Heart right ventricle (tissue), 16 donors: Measurements from ENCODE around the gene AGAP1. TPM values are rescaled to one million over a fixed set of nuclear protein-coding genes. Genes with fewer than 3 reads are reported as not detected.
A peak's percentile ranks its signal among the peaks of the same experiment; 100 is the strongest.

Experiments
- ATAC-seq, 8 donors: fragments of 200-7000 bp; cut with Tn5 transposase; one replicate each; pipeline ENCODE4 v1.9.1; 2020; ENCODE audit warnings: mild to moderate bottlenecking in 8 of 8, moderate library complexity in 8 of 8, moderate number of reproducible peaks in 1 of 8
- DNase-seq, 2 donors: peaks; one replicate each; pipeline ENCODE4 v3.0.0-alpha.2; 2020
- H3K27ac ChIP-seq, 10 donors: fragments of 200-600 bp; sonication (generic) in 2 of 10; one replicate each; pipeline versions ENCODE4 v1.5.0 to v1.8.0; 2020 to 2022; ENCODE audit warnings: mild to moderate bottlenecking in 3 of 10
- H3K27me3 ChIP-seq, 7 donors: fragments of 200-600 bp; one replicate each; pipeline ENCODE4 v1.8.0; 2021 to 2022; ENCODE audit warnings: mild to moderate bottlenecking in 2 of 7
- H3K36me3 ChIP-seq, 9 donors: fragments of 200-600 bp; sonication (generic) in 1 of 9; one replicate each; pipeline versions ENCODE4 v1.5.0 to v1.8.0; 2020 to 2022; ENCODE audit warnings: mild to moderate bottlenecking in 2 of 9
- H3K4me1 ChIP-seq, 9 donors: fragments of 200-600 bp; sonication (generic) in 1 of 9; one replicate each; pipeline versions ENCODE4 v1.5.0 to v1.8.0; 2020 to 2022; ENCODE audit warnings: mild to moderate bottlenecking in 4 of 9
- H3K4me3 ChIP-seq, 10 donors: fragments of 200-600 bp; sonication (generic) in 2 of 10; one replicate each; pipeline versions ENCODE4 v1.5.0 to v1.8.0; 2020 to 2022; ENCODE audit warnings: mild to moderate bottlenecking in 7 of 10, moderate library complexity in 2 of 10
- H3K9me3 ChIP-seq, 11 donors: fragments of 200-600 bp in 10 of 11; sonication (generic) in 2 of 11; one replicate each; pipeline versions ENCODE4 v1.5.0 to v1.8.0; 2013 to 2022; ENCODE audit warnings: mild to moderate bottlenecking in 2 of 11, control low read depth in 1 of 11, moderate library complexity in 1 of 11
- WGBS, 2 donors: extraction: QIAGEN DNeasy Blood & Tissue Kit; methylation state at CpG; one replicate each; pipeline ENCODE4 v1.1.7; 2013; ENCODE audit warnings: inconsistent platforms in 1 of 2; 5-methylcytosine and 5-hydroxymethylcytosine counted together
- intact Hi-C, 10 donors: fragments of 100-400 bp; cut with DNase I; formaldehyde crosslinking; loops; one replicate each; pipeline versions ENCODE4 v1.11.1 to v1.14.2; 2022
- polyA plus RNA-seq, 2 donors: library from polyadenylated mRNA; stranded (reverse); fragments of 200-250 nt; gene quantifications; one replicate each; pipeline ENCODE4 v1.2.3, GENCODE V29; 2013
- total RNA-seq, 10 donors: library from RNA; stranded (reverse); fragmentation: NEBNext Ultra II Directional in 3 of 10; extraction: Animal tissue kit (Norgen Biotek cat#: 25700) in 3 of 10; gene quantifications; one replicate each; pipeline versions ENCODE4 v1.2.1 to v1.2.4, GENCODE V29; 2021 to 2023
- TF ChIP-seq, protein P1 (sequence below), 9 donors: fragments of 200-600 bp; sonication (generic) in 2 of 9; IDR thresholded peaks; one replicate each; pipeline versions ENCODE4 v1.5.0 to v1.8.0; 2021 to 2022; ENCODE audit warnings: antibody characterized with exemption in 9 of 9, mild to moderate bottlenecking in 5 of 9, moderate library complexity in 1 of 9
- donor health status: Arrhythmogenic right ventricular cardiomyopathy.
- donor health status: ischemic (EF 13 %, LVEDD 7.1; RV severe dilation, severe dysfunction).
- donor health status: healthy with polysubstance abuse.
- donor health status: DM: no; HTN: yes; CAD: no.
- donor health status: DM: no; HTN: no; CAD: no.
- donor health status: ischemic (EF 25% LVEDD 6.9; RV normal size, moderate dysfunction).
- donor health status: ischemic (EF 25% LVEDD 5.7; RV mildly dilated, moderate dysfunction).
- donor health status: healthy.
- donor health status: DM: yes; HTN: yes; CAD: no.
- donor health status: Ischemic cardiomyopathy.
- donor health status: ischemic (EF 35%, LVEDD 5.7; RV mildly dilated, moderate dysfunction).
- donor health status: nonischemic (EF 11% LVEDD 7.7; RV severe dilation, severe dysfunction).
- donor health status: DM: yes; HTN: yes; CAD: no.
- donor health status: PGD.
- donor health status: ischemic (EF 29% LVEDD 5.4; RV normal size, mild dysfunction).
- donor health status: nonischemic (EF 23%, LVEDD 6.1; RV moderate dilation, normal function).

The AGAP1 gene
- total and polyA plus RNA-seq, 12 donors = 3.5 to 29.2 (median 19.4) TPM

GRCh38 chr2:236049981-236050380, 556.1 kb downstream of the AGAP1 start:
- H3K4me3 ChIP-seq = no peak overlapping the region
- WGBS, 2 donors = 88 to 89% methylated on average over 8 of the region's 8 CpGs
- TF ChIP-seq, protein P1, sequence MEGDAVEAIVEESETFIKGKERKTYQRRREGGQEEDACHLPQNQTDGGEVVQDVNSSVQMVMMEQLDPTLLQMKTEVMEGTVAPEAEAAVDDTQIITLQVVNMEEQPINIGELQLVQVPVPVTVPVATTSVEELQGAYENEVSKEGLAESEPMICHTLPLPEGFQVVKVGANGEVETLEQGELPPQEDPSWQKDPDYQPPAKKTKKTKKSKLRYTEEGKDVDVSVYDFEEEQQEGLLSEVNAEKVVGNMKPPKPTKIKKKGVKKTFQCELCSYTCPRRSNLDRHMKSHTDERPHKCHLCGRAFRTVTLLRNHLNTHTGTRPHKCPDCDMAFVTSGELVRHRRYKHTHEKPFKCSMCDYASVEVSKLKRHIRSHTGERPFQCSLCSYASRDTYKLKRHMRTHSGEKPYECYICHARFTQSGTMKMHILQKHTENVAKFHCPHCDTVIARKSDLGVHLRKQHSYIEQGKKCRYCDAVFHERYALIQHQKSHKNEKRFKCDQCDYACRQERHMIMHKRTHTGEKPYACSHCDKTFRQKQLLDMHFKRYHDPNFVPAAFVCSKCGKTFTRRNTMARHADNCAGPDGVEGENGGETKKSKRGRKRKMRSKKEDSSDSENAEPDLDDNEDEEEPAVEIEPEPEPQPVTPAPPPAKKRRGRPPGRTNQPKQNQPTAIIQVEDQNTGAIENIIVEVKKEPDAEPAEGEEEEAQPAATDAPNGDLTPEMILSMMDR (IDR thresholded peaks at IDR 0.05) = no peak
- no peaks in the 10 kb centered on the region for H3K4me1 ChIP-seq
- no peaks in the 10 kb centered on the region for H3K9me3 ChIP-seq
- H3K27me3 ChIP-seq = no peaks in the 10 kb centered on the region
- intact Hi-C loops = loop anchor here in 1 of 10 donors (10.0 kb wide), 1 partner anchor 215 kb away; no protein-coding TSS in a partner anchor
- no peak overlapping the region for H3K27ac ChIP-seq
- no peak for ATAC-seq
- peaks cover 0 to 31% (median 3%) of the 10 kb centered on the region in 9 donors for H3K36me3 ChIP-seq
- no peak for DNase-seq

DNA sequence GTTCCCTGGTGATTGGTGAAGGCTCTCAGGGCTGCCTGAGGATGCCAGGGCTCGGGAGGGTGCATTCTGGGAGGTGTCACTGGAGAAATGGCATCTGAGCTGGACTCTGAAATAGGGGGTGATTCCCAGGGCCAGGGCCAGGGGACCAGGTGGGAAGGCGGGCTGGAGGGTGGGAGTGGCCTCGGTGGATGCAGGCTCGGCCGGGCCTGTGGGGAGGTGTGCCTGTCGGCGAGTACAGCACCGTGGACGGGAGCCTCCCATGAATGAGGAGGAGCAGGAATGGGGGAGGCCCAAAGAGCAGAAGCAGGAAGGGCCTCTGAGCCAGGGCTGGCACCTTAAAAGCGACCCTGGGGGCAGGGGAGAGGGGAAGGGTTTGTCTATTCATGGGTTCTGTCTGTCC, 557.5 kb downstream of the AGAP1 start:
- H3K36me3 ChIP-seq = peaks cover 0 to 31% (median 3%) of the 10 kb centered on the region in 9 donors
- DNase-seq (no peak), ATAC-seq (no peak)
- TF ChIP-seq, protein P1 (IDR thresholded peaks at IDR 0.05) = no peak
- H3K27ac ChIP-seq = no peak overlapping the region
- intact Hi-C loops = no loop called here
- H3K9me3 ChIP-seq = no peaks in the 10 kb centered on the region
- WGBS, 2 donors = 69 to 75% methylated on average over 10 of the region's 10 CpGs
- H3K4me3 ChIP-seq = no peak overlapping the region
- H3K4me1 ChIP-seq = no peaks in the 10 kb centered on the region
- H3K27me3 ChIP-seq = no peaks in the 10 kb centered on the region

DNA sequence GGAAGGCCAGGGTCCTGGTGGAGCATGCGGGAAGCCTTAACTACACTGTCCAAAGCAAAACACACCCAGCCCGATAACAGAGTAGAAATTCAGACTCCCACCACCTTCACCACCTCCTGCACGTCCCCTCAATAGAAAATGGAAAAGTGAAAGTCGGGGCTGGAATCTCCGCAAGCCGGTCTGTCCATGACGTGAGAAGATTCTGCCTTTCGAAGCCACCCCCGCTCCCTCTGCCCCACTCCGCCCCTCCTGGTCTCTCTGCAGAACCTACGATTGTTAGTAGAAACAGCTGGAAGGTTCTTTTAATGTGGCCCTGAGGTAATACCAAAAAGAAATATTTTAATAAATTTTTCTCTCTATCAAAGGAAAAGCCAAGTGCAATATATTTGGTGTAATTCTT, 558.0 kb downstream of the AGAP1 start:
- Histone ChIP-seq H3K27me3 (no peaks in the 10 kb centered on the region), H3K4me1 (no peaks in the 10 kb centered on the region), H3K9me3 (no peaks in the 10 kb centered on the region), H3K27ac (no peak overlapping the region), H3K36me3 (peaks cover 0 to 31% (median 3%) of the 10 kb centered on the region in 9 donors), H3K4me3 (no peak overlapping the region)
- ATAC-seq = peak in 1 of 8 donors; percentile 20
- no peak for DNase-seq
- intact Hi-C loops = no loop called here
- 85 to 86% methylated on average over 11 of the region's 11 CpGs for WGBS, 2 donors
- TF ChIP-seq, protein P1 (IDR thresholded peaks at IDR 0.05) = no peak

DNA sequence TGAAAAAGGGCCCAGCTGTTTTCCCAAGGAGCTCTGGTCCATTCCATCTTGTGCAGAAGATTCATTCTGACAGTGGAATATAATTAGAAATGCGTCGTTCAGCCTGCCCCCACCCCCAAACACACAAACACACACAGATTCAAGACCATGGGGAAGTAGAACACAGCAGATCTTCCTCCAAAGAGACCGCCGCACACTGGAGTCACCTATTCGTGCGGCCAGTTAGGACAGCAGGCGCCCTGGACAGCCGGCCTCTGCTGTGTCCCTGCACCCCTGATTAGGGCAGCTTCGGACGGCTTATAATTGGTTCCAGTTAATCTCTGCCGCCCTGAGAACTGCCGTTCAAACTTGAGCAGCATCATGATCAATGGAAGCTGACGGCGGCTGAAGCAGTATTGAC, 558.4 kb downstream of the AGAP1 start:
- H3K9me3 ChIP-seq = no peaks in the 10 kb centered on the region
- ATAC-seq = no peak
- WGBS, 2 donors = 93 to 96% methylated on average over 14 of the region's 14 CpGs

More for the DNA sequence above, 558.4 kb downstream of the AGAP1 start:
- Histone ChIP-seq H3K27ac (no peak overlapping the region), H3K36me3 (peaks cover 0 to 31% (median 3%) of the 10 kb centered on the region in 9 donors), H3K27me3 (no peaks in the 10 kb centered on the region), H3K4me1 (no peaks in the 10 kb centered on the region), H3K4me3 (no peak overlapping the region)
- intact Hi-C loops = no loop called here
- DNase-seq = no peak
- TF ChIP-seq, protein P1 (IDR thresholded peaks at IDR 0.05) = no peak
